ENCODE measurements around the gene GSAP.
A peak's percentile ranks its signal among the peaks of the same experiment; 100 is the strongest.
"Not testable (repeated sequence)": the region's sequence is repeated elsewhere in the genome, so short reads cannot be mapped to it uniquely, and the experiment has no call there.

GSAP gene, protein sequence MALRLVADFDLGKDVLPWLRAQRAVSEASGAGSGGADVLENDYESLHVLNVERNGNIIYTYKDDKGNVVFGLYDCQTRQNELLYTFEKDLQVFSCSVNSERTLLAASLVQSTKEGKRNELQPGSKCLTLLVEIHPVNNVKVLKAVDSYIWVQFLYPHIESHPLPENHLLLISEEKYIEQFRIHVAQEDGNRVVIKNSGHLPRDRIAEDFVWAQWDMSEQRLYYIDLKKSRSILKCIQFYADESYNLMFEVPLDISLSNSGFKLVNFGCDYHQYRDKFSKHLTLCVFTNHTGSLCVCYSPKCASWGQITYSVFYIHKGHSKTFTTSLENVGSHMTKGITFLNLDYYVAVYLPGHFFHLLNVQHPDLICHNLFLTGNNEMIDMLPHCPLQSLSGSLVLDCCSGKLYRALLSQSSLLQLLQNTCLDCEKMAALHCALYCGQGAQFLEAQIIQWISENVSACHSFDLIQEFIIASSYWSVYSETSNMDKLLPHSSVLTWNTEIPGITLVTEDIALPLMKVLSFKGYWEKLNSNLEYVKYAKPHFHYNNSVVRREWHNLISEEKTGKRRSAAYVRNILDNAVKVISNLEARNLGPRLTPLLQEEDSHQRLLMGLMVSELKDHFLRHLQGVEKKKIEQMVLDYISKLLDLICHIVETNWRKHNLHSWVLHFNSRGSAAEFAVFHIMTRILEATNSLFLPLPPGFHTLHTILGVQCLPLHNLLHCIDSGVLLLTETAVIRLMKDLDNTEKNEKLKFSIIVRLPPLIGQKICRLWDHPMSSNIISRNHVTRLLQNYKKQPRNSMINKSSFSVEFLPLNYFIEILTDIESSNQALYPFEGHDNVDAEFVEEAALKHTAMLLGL

DNA sequence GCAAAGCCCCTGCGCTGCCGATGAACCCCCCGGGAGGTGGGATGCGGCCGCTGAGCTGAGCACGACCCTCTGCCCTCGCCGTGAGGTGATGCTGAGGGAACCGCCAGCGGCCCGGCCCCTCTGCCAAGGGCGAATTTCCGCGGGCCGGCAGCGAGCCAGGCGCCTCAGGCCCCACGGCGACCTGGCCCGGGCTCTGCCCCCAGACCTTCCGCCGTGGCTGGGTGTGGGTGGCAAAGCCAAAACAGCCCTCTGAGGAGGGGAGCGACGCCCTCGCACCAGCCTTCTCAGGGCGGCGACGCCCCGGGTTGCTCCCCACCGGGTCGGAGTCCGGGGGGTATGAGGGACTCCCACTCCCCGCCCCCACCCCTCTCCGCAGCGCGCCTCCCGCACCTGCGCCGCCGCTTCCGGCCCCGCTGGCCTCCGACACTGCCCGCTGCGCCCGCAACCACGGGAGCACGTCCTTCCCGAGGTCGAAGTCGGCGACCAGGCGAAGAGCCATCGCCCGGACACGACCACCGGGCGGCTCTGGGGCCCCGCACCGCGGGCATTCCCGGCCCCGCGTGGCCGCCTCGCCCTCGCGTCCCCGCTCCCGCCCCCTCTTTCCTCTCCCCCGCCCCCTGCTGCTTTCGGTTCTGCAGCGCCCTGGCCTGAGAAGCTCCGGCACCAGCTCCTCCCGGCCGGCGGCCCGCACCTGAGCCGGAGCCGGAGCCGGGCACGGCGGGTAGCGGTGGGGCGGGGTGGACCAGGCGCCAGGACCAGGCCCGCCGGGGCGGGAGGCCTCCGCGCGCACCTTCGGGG, at the start of gene GSAP:
TSS of gene GSAP (minus strand) at position 527 of the 798 bp plus-strand sequence. CDS start at position 499, 28 bp downstream.
- peak; percentile 82 for DNase-seq (ENCODE audit: low spot score)

GRCh38 chr7:77465256-77465655, 49.1 kb upstream of the GSAP start:
- DNase-seq (ENCODE audit: low spot score), result no peak

DNA sequence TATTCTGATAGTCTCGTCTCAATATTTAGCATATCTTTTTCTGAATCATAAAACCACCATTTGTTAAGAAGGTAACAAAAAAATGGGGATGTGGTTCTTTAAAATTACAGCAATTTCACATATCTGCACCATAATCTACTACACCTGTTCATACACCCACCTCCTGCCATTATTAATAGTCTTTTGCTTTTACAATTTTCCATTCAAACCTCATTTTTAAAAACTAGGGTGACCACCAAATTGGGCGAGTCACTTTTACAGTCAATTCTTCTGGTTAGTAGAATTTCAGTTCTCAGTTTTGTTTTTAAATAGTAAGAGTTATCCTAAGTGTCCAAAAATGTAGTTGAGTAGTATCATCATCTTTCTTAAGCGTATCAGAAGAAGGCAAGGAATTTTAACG, 48.4 kb upstream of the GSAP start:
- DNase-seq (ENCODE audit: low spot score), result no peak

GRCh38 chr7:77463632-77464031, 47.5 kb upstream of the GSAP start:
- DNase-seq (ENCODE audit: low spot score), result peak; percentile 50

DNA sequence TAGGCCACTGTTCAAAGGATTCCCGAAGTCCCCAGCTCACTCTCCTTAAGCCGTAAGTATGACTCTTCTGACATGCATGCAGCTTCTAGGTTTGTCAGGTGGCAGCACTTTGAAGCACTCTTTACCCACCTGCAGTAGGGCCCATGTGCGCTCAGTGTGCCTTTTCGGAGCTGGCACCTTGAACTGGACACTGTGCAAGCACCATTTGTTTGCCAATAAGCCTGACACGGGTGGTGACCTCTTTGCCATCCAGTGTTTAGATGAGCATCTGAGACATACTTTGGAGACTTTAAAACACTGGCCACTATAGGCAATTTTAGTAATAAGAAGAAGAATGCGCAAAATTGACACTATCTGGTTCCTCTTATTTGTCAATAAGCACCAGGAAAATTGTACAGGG, 45.7 kb upstream of the GSAP start:
- no peak for DNase-seq (ENCODE audit: low spot score)

- DNase-seq (ENCODE audit: low spot score), result no peak
These were observed 45.1 kb upstream of the GSAP start for GRCh38 chr7:77461246-77461645.

GRCh38 chr7:77460057-77460486, 43.9 kb upstream of the GSAP start:
- no peak for DNase-seq (ENCODE audit: low spot score)

DNA sequence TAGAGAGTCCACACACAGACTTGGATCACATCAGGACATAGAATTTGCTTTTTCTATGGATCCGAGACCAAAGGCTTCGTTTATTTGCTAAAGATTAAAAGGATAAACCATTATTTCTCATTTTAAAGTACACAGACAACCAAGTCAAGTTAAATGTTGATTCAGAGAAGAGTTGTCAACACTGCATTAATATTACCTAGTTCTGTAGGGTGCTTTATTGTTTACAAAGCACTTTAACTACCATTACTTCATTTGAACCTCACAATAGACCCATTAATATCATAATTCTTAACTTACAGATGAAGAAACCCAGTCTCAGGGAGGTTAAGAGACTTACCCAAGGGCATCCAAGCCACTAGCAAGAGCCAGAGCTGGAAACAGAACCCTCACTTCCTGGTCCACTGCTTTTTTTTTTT, 43.2 kb upstream of the GSAP start:
- no peak for DNase-seq (ENCODE audit: low spot score)

GRCh38 chr7:77458786-77459185, 42.6 kb upstream of the GSAP start:
- DNase-seq (ENCODE audit: low spot score), result no peak

DNA sequence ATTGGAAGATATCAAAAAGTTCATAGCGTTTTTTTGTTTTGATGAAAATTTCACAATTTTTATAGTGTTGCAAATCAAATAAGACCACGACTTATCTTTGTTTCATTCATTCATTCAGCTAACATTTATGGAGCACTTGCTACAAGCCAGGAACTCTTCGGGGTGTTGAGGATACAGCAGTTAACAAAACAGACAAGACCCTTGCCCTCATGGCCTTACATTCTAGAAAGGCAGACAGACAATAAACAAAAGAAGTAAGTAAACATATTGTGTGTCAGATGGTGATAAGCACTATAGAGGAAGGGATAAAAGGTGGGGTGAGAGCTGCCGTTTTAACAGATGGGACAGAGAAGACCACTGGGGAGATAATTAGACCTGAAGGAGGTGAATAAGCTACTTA, 41.6 kb upstream of the GSAP start:
- DNase-seq (ENCODE audit: low spot score), result no peak

GRCh38 chr7:77456696-77457095, 40.5 kb upstream of the GSAP start:
- no peak for DNase-seq (ENCODE audit: low spot score)

DNA sequence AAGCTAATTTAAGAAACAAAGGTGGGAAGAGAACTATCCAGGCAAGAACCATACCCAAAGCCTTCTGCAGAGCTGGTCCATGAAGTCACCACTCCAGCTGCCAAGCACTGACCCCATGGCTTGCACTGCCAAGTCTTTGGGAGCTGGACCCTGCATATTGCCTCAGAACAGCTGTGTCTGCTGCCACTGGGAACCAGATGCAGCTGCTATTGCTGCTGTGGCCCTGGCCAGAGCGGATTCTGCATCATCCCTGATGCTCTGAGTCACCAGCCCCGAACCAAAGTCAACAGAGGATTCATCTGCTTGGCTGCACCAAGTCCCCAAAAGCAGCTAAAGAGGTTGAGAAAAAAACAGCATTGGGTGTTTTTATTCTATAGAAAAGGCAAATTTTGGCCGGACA, 39.2 kb upstream of the GSAP start:
- DNase-seq (ENCODE audit: low spot score), result peak; percentile 92

GRCh38 chr7:77454802-77455201, 38.7 kb upstream of the GSAP start:
- DNase-seq (ENCODE audit: low spot score), result no peak

DNA sequence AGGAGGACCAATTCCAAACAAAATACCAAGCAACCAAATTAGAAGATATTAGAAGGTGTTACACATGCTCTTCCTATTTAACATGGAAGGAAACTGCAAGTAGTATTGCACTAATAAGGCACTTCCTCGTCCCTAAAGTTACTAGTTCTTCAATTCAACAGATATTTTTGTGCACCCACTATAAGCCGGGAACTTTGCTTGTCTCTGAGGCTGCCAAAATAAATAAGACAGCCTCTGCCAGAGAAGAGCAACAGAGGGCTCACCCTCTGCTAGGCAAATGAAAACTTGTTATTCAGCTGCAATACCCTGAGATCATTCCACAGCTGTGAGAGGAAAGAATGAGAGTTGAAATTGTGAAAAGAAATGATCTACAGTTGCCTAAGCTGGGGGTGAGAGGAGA, 37.4 kb upstream of the GSAP start:
- peak; percentile 30 for DNase-seq (ENCODE audit: low spot score)

GRCh38 chr7:77451950-77452349, 35.8 kb upstream of the GSAP start:
- DNase-seq (ENCODE audit: low spot score), result not testable (repeated sequence)

- DNase-seq (ENCODE audit: low spot score), result no peak
These were observed 34.5 kb upstream of the GSAP start for GRCh38 chr7:77450613-77451012.

DNA sequence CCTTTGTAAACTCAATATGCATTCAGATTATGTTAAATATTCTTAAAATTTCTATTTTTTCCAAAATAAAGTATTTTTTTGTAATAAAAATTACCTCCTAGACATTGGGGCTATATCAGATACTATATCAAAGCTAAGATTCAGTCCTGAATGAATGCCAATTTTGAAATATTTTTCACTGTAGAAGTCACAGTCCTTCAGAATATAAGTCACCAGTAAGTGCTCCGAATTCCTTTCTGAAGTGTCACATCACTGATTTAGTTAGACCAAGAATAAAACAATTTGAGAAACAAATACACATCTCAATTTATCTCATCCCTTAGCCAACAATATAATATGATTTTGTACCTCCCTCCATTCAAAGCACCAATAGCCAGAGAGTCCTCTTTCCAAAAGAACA, 33.9 kb upstream of the GSAP start:
- DNase-seq (ENCODE audit: low spot score), result peak; percentile 22

DNA sequence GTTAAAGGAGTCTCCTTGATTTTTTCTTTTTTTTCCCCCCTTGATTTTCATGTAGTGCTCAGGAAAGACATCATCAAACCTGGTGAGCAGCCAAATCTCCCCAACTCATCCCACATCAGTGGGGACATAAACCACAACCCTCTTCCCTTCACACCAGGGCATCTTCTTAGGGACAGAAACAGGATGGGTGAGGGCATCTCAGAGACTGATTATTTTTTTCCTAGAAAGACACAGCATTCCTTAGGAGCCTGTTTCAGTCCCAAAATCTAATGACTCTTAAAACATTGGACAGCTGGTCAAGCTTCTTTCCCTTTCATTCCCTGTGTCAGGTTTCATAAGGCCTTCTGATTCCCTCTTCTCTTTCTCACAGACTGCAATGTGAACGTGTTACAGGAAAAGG, 31.5 kb upstream of the GSAP start:
- DNase-seq (ENCODE audit: low spot score), result no peak

DNA sequence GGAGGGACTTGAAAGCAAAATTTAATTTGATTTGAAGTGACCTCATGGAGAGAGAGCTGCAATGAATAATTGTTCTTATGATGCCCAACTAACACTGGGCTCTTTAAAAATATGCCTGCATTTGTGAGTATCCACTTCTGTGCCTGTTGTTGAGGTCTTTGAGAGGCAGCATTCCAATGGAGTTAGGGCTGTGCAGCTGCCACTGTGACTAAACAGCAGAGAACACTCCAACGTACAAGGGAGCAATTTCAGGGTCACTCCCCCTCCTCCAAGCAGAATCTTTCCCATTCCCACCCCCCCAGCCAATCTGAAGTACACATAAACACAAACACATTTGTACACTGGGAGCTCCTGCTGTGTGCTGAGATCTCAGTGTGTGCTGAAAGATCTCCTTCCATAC, 28.0 kb upstream of the GSAP start:
- peak; percentile 21 for DNase-seq (ENCODE audit: low spot score)

DNA sequence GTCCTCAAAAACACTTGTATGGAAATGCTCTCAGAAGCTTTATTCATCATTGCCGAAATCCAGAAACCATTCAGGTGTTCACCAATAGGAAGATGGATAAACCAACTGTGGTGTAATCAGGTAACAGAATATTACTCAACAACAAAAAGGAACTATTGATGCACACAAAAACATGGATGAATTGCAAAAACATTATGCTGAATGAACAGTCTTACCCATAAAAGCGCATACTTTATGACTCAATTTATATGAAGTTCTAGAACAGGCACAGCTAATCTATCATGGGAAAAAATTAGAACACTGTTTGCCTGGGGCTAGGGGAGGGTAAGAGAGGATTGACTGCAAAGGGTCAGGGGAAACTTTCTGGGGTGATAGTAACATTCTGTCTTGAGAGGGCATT, 26.9 kb upstream of the GSAP start:
- DNase-seq (ENCODE audit: low spot score), result no peak

DNA sequence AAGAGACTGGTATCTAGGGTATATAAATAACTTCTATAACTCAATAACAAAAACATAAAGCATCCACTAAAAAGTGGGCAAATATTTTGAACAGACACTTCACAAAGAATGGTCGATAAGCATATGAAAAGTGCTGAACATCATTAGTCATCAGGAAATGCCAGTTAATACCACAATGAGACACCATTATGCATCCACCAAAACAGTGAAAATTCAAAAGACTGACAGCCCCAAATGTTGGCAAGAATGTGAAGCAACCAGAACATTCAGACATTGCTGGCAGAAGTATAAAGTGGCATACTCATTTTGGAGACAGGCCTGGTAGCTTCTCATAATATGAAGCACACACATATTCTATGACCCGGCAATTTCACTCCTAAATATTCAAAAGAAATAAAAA, 26.5 kb upstream of the GSAP start:
- DNase-seq (ENCODE audit: low spot score), result peak; percentile 13

DNA sequence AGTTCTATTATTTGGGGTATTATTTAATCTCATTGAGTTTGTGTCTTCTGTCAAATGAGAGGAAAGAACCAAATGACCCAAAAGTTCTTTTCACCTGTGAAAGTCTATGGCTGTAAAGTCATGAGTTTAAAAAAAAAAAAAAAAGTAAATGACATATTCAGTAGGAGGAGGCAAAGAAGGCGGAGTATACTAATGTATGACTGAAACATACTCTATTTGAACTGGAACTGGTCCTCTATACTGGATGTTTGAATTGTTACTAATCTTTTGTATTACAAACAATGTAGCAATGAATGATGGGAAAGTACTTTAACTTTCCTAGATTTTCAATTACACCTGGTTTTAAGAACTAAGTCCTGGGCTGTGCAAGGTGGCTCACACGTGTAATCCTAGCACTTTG, 24.9 kb upstream of the GSAP start:
- no peak for DNase-seq (ENCODE audit: low spot score)

All from AG20443 (cell line).